ENCODE data around the gene SERBP1.

Gene SERBP1

DNA sequence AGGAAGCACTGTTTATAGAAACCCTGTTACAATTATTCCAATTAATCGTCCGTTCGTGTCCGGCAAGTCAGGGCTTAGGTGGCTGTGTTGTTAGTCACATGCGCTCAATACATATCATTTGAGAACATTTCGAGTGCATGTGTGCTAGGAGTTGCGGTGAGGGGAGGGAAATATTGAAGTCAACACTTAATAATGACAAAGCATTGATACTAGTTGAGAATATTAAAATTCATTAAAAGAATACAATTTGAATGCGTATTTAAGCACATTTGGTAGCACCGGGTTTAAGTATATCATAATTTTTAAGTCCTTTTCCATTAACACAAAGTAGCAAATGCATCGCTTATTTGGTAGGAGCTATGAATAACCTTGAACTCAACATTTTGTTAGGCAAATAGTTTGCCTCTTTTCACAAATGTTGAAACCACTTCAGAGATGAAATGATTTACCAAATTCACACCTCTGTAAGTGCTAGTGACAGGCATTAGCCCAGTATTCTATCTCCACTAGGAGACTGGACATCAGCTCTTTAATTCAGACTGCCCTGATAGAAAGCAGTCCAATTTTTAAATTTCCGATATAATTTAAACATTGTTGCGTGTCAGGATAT is 1.1 kb upstream of the SERBP1 start:
- Histone ChIP-seq H3K27ac (ENCODE audit: extremely low read depth, low read depth, low read length) (peak overlapping the region; percentile 96), H3K4me3 (ENCODE audit: low read depth, low read length) (peak overlapping the region; percentile 98), H3K9me3 (ENCODE audit: control insufficient read depth, insufficient read depth, low read depth, low read length) (no peaks in the 10 kb centered on the region), H3K36me3 (ENCODE audit: control insufficient read depth in 2 of 2, insufficient read depth in 1 of 2, low read length in 2 of 2) (peaks cover 0 to 29% of the 10 kb centered on the region in 2 experiments; a peak in 1 of 3 replicates), H3K4me1 (ENCODE audit: control insufficient read depth, insufficient read depth, low read length) (peaks cover 9% of the 10 kb centered on the region)
- no peak for TF ChIP-seq ZNF558 (tag by site-specific recombination; IDR thresholded peaks at IDR 0.05)
- TF ChIP-seq GLIS2 (tag by site-specific recombination; IDR thresholded peaks at IDR 0.05), result no peak
- no peak for TF ChIP-seq ZNF132 (tag by site-specific recombination; IDR thresholded peaks at IDR 0.05; ENCODE audit: borderline replicate concordance)
- TF ChIP-seq, protein P1, sequence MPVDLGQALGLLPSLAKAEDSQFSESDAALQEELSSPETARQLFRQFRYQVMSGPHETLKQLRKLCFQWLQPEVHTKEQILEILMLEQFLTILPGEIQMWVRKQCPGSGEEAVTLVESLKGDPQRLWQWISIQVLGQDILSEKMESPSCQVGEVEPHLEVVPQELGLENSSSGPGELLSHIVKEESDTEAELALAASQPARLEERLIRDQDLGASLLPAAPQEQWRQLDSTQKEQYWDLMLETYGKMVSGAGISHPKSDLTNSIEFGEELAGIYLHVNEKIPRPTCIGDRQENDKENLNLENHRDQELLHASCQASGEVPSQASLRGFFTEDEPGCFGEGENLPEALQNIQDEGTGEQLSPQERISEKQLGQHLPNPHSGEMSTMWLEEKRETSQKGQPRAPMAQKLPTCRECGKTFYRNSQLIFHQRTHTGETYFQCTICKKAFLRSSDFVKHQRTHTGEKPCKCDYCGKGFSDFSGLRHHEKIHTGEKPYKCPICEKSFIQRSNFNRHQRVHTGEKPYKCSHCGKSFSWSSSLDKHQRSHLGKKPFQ (tag by site-specific recombination; IDR thresholded peaks at IDR 0.05), result 0 out of 2 replicates have a peak, but pooled peaks have one; percentile 10
- TF ChIP-seq ZNF623 (tag by site-specific recombination; IDR thresholded peaks at IDR 0.05), result 0 out of 2 replicates have a peak, but pooled peaks have one; percentile 3
- TF ChIP-seq ZNF654 (tag by site-specific recombination; IDR thresholded peaks at IDR 0.05; ENCODE audit: low read depth), result no peak
- TF ChIP-seq ZNF394 (tag by site-specific recombination; IDR thresholded peaks at IDR 0.05; ENCODE audit: borderline replicate concordance), result 0 out of 2 replicates have a peak, but pooled peaks have one; percentile 3
- ChIA-PET POLR2A (interaction anchor here (0.7 to 2.5 kb wide), 8 partner anchors 10 to 69 kb away, joined by 3 to 11 read pairs (median 4); no protein-coding TSS in a partner anchor), CTCF (interaction anchor here (1.3 to 1.7 kb wide), 4 partner anchors 10 to 219 kb away, joined by 3 to 13 read pairs (median 8); no protein-coding TSS in a partner anchor)

GRCh38 chr1:67429528-67430357 is 459 bp downstream of the SERBP1 start:
- ChIA-PET POLR2A (interaction anchor here (0.7 to 2.5 kb wide), 13 partner anchors 9 to 275 kb away, joined by 3 to 11 read pairs (median 4); no protein-coding TSS in a partner anchor), CTCF (interaction anchor here (0.6 to 2.8 kb wide), 3 partner anchors 70 to 86 kb away, joined by 3 to 11 read pairs (median 4); no protein-coding TSS in a partner anchor)
- Histone ChIP-seq H3K9me3 (ENCODE audit: control insufficient read depth, insufficient read depth, low read depth, low read length) (no peaks in the 10 kb centered on the region), H3K4me3 (ENCODE audit: low read depth, low read length) (peak overlapping the region; percentile 98), H3K4me1 (ENCODE audit: control insufficient read depth, insufficient read depth, low read length) (peaks cover 9% of the 10 kb centered on the region), H3K36me3 (ENCODE audit: control insufficient read depth in 2 of 2, insufficient read depth in 1 of 2, low read length in 2 of 2) (peaks cover 14 to 44% of the 10 kb centered on the region in 2 experiments), H3K27ac (ENCODE audit: extremely low read depth, low read depth, low read length) (peak overlapping the region; percentile 96)
- TF ChIP-seq ZNF391 (tag by site-specific recombination; IDR thresholded peaks at IDR 0.05; ENCODE audit: borderline replicate concordance, low read depth), result peak; percentile 50; the same call in 1 of the 2 replicates
- TF ChIP-seq, protein P2, sequence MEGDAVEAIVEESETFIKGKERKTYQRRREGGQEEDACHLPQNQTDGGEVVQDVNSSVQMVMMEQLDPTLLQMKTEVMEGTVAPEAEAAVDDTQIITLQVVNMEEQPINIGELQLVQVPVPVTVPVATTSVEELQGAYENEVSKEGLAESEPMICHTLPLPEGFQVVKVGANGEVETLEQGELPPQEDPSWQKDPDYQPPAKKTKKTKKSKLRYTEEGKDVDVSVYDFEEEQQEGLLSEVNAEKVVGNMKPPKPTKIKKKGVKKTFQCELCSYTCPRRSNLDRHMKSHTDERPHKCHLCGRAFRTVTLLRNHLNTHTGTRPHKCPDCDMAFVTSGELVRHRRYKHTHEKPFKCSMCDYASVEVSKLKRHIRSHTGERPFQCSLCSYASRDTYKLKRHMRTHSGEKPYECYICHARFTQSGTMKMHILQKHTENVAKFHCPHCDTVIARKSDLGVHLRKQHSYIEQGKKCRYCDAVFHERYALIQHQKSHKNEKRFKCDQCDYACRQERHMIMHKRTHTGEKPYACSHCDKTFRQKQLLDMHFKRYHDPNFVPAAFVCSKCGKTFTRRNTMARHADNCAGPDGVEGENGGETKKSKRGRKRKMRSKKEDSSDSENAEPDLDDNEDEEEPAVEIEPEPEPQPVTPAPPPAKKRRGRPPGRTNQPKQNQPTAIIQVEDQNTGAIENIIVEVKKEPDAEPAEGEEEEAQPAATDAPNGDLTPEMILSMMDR (tag by site-specific recombination; IDR thresholded peaks at IDR 0.05), result peak; percentile 31
- TF ChIP-seq ZNF274 (IDR thresholded peaks at IDR 0.05; ENCODE audit: low read length), result no peak
- TF ChIP-seq ZNF274 (tag by site-specific recombination; IDR thresholded peaks at IDR 0.05; ENCODE audit: borderline replicate concordance), result no peak
- TF ChIP-seq GLI4 (tag by site-specific recombination; IDR thresholded peaks at IDR 0.05), result 0 out of 2 replicates have a peak, but pooled peaks have one; percentile 61
- peak; percentile 79 for TF ChIP-seq ZSCAN30 (tag by site-specific recombination; IDR thresholded peaks at IDR 0.05)
- no peak for TF ChIP-seq KLF9 (tag by site-specific recombination; IDR thresholded peaks at IDR 0.05; ENCODE audit: low read depth)
- TF ChIP-seq ZNF184 (tag by site-specific recombination; IDR thresholded peaks at IDR 0.05), result 0 out of 2 replicates have a peak, but pooled peaks have one; percentile 46
- TF ChIP-seq ZFP69B (tag by site-specific recombination; IDR thresholded peaks at IDR 0.05), result peak; percentile 48; the same call in 1 of the 2 replicates
- no peak for TF ChIP-seq GFI1B (tag by site-specific recombination; IDR thresholded peaks at IDR 0.05)
- peak; percentile 72 for TF ChIP-seq ZNF501 (tag by site-specific recombination; IDR thresholded peaks at IDR 0.05)
- no peak for TF ChIP-seq ZNF138 (tag by site-specific recombination; IDR thresholded peaks at IDR 0.05; ENCODE audit: borderline replicate concordance)
- TF ChIP-seq INSM2 (tag by site-specific recombination; IDR thresholded peaks at IDR 0.05), result peak; percentile 8; the same call in 1 of the 2 replicates
- peak; percentile 12; the same call in 1 of the 2 replicates for TF ChIP-seq ZNF660 (tag by site-specific recombination; IDR thresholded peaks at IDR 0.05)
- TF ChIP-seq ZNF692 (tag by site-specific recombination; IDR thresholded peaks at IDR 0.05), result 0 out of 2 replicates have a peak, but pooled peaks have one; percentile 6
- TF ChIP-seq, protein P3, sequence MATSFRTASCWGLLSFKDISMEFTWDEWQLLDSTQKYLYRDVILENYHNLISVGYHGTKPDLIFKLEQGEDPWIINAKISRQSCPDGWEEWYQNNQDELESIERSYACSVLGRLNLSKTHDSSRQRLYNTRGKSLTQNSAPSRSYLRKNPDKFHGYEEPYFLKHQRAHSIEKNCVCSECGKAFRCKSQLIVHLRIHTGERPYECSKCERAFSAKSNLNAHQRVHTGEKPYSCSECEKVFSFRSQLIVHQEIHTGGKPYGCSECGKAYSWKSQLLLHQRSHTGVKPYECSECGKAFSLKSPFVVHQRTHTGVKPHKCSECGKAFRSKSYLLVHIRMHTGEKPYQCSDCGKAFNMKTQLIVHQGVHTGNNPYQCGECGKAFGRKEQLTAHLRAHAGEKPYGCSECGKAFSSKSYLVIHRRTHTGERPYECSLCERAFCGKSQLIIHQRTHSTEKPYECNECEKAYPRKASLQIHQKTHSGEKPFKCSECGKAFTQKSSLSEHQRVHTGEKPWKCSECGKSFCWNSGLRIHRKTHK (tag by site-specific recombination; IDR thresholded peaks at IDR 0.05), result no peak
- no peak for TF ChIP-seq ZNF610 (tag by site-specific recombination; IDR thresholded peaks at IDR 0.05; ENCODE audit: borderline replicate concordance)
